Measurements from ENCODE around the gene DAZAP1.

DNA sequence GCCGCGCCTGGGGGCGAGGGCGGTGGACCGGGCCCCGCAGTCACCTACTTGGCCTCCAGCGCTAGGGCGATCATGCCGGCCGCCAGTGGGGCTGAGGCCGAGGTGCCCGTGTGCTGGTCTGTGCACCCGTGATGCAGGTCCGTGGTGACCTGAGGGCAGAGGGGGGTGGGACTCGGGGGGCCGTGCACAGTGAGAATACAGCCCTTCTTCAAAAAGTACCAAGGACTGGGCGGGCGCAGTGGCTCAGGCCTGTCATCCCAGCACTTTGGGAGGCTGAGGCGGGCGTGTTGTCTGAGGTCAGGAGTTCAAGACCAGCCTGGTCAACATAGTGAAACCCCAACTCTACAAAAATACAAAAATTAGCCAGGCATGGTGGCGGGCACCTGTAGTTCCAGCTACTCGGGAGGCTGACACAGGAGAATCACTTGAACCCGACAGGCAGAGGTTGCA is 76.6 kb downstream of the DAZAP1 start:
- TF ChIP-seq, protein P1, sequence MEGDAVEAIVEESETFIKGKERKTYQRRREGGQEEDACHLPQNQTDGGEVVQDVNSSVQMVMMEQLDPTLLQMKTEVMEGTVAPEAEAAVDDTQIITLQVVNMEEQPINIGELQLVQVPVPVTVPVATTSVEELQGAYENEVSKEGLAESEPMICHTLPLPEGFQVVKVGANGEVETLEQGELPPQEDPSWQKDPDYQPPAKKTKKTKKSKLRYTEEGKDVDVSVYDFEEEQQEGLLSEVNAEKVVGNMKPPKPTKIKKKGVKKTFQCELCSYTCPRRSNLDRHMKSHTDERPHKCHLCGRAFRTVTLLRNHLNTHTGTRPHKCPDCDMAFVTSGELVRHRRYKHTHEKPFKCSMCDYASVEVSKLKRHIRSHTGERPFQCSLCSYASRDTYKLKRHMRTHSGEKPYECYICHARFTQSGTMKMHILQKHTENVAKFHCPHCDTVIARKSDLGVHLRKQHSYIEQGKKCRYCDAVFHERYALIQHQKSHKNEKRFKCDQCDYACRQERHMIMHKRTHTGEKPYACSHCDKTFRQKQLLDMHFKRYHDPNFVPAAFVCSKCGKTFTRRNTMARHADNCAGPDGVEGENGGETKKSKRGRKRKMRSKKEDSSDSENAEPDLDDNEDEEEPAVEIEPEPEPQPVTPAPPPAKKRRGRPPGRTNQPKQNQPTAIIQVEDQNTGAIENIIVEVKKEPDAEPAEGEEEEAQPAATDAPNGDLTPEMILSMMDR (IDR thresholded peaks at IDR 0.05): no peak
- TF ChIP-seq POLR2AphosphoS5 (IDR thresholded peaks at IDR 0.05) (no peak), POLR2A (IDR thresholded peaks at IDR 0.05) (no peak)
